ENCODE data around the gene ADAM23.

GRCh38 chr2:206635015-206635414 is 191.7 kb downstream of the ADAM23 start:
- TF ChIP-seq CTCF (IDR thresholded peaks at IDR 0.05): no peak
- no peak for TF ChIP-seq POLR2A (IDR thresholded peaks at IDR 0.05)

All from body of pancreas (tissue), 4 donors.